Measurements from ENCODE around the gene TEX22. TPM values are rescaled to one million over a fixed set of nuclear protein-coding genes. Genes with fewer than 3 reads are reported as not detected.

Gene TEX22
- total and polyA plus RNA-seq, 8 donors = 0.96 to 3.0 (median 1.5) TPM

- no peak for DNase-seq
- peaks cover 0 to 11% of the 10 kb centered on the region in 2 donors for H3K4me1 ChIP-seq
- no peak overlapping the region for H3K27ac ChIP-seq
- TF ChIP-seq, protein P1, sequence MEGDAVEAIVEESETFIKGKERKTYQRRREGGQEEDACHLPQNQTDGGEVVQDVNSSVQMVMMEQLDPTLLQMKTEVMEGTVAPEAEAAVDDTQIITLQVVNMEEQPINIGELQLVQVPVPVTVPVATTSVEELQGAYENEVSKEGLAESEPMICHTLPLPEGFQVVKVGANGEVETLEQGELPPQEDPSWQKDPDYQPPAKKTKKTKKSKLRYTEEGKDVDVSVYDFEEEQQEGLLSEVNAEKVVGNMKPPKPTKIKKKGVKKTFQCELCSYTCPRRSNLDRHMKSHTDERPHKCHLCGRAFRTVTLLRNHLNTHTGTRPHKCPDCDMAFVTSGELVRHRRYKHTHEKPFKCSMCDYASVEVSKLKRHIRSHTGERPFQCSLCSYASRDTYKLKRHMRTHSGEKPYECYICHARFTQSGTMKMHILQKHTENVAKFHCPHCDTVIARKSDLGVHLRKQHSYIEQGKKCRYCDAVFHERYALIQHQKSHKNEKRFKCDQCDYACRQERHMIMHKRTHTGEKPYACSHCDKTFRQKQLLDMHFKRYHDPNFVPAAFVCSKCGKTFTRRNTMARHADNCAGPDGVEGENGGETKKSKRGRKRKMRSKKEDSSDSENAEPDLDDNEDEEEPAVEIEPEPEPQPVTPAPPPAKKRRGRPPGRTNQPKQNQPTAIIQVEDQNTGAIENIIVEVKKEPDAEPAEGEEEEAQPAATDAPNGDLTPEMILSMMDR (IDR thresholded peaks at IDR 0.05) = no peak
- no peaks in the 10 kb centered on the region for H3K9me3 ChIP-seq
- no peak for ATAC-seq
- peaks cover 4 to 5% of the 10 kb centered on the region in 2 donors for H3K36me3 ChIP-seq
- H3K27me3 ChIP-seq = no peaks in the 10 kb centered on the region
- H3K4me3 ChIP-seq = no peak overlapping the region
- intact Hi-C loops (cut with DNase I) = no loop called here
These were observed 34.3 kb downstream of the TEX22 start for GRCh38 chr14:105432657-105433056.

DNA sequence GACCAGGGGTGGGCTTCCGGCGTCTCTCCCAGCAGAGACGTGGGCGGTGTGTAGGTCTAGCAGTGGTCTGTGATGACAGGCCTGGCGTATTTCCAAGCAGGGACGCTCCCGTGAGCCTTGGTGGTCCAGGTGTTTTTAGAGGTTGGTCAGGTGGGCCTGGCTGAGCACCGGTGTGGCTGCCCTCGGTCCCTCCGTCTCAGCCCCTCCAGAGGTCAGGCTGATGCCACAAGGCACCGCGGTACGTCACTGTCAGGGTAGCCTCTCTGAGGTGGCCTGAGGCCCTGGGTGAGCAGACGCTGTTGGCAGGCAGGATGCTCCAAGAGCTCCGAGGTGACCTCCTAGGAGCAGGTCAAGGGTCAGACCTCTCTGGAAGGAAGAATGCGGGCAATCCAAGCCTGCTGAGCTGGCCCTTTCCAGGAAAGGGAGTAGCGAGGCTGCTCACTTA is 34.8 kb downstream of the TEX22 start:
- TF ChIP-seq, protein P1 (IDR thresholded peaks at IDR 0.05) = no peak
- intact Hi-C loops (cut with DNase I) = no loop called here
- H3K27ac ChIP-seq = no peak overlapping the region
- no peaks in the 10 kb centered on the region for H3K9me3 ChIP-seq
- no peak overlapping the region for H3K4me3 ChIP-seq
- ATAC-seq (no peak), DNase-seq (peak in 1 of 4 donors; percentile 66)
- H3K27me3 ChIP-seq = no peaks in the 10 kb centered on the region
- H3K36me3 ChIP-seq = peaks cover 2 to 5% of the 10 kb centered on the region in 2 donors
- H3K4me1 ChIP-seq = peaks cover 0 to 11% of the 10 kb centered on the region in 2 donors

GRCh38 chr14:105436402-105436801 is 38.1 kb downstream of the TEX22 start:
- no peak overlapping the region for H3K27ac ChIP-seq
- TF ChIP-seq, protein P1 (IDR thresholded peaks at IDR 0.05) = no peak
- peaks cover 0 to 27% of the 10 kb centered on the region in 2 donors for H3K36me3 ChIP-seq
- H3K27me3 ChIP-seq = no peaks in the 10 kb centered on the region
- H3K4me1 ChIP-seq = peaks cover 0 to under 1% of the 10 kb centered on the region in 2 donors
- H3K9me3 ChIP-seq = no peaks in the 10 kb centered on the region
- no peak for ATAC-seq
- intact Hi-C loops (cut with DNase I) = no loop called here
- DNase-seq = no peak
- H3K4me3 ChIP-seq = no peak overlapping the region

DNA sequence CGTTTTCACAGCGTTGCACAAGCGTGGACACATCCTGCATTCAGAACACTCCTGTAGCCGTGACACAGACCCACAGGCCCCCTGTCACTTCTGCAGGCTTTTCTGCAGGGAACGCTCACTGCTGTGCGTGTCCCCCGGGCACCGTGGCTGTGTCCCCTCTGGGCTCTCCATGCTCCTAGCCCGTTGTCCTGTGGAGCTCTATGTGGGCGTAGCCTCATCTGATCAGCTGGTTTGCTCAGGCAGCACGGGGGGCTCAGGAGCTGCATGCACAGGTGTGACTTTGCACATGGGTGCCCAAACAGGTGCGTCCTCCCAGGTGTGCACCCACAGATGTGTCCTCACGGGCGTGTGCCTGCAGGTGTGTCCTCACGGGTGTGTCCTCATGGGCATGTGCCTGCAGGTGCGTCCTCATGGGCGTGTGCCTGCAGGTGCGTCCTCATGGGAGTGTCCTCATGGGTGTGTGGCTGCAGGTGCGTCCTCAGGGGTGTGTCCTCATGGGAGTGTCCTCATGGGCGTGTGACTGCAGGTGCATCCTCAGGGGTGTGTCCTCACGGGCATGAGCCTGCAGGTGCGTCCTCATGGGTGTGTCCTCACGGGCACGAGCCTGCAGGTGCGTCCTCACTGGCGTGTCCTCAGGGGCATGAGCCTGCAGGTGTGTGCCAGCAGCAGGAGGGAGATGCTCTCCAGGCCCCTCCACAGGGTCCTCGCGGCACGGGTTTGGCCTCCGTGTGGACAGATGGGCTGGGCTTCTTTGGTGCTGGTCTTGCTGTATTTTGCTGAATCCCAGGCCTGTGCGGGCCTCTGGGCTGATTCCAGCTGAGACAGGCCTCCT is 38.8 kb downstream of the TEX22 start:
- TF ChIP-seq, protein P1 (IDR thresholded peaks at IDR 0.05) = no peak
- ATAC-seq (no peak), DNase-seq (no peak)
- intact Hi-C loops (cut with DNase I) = no loop called here
- H3K4me1 ChIP-seq = no peaks in the 10 kb centered on the region
- no peaks in the 10 kb centered on the region for H3K27me3 ChIP-seq
- H3K9me3 ChIP-seq = no peaks in the 10 kb centered on the region
- H3K27ac ChIP-seq = no peak overlapping the region
- peaks cover 0 to 30% of the 10 kb centered on the region in 2 donors for H3K36me3 ChIP-seq
- H3K4me3 ChIP-seq = no peak overlapping the region

- TF ChIP-seq, protein P1 (IDR thresholded peaks at IDR 0.05) = no peak
- intact Hi-C loops (cut with DNase I) = no loop called here
- Histone ChIP-seq H3K36me3 (peaks cover 0 to 38% of the 10 kb centered on the region in 2 donors), H3K4me1 (no peaks in the 10 kb centered on the region), H3K9me3 (no peaks in the 10 kb centered on the region), H3K27ac (no peak overlapping the region), H3K4me3 (no peak overlapping the region), H3K27me3 (no peaks in the 10 kb centered on the region)
- no peak for ATAC-seq
- DNase-seq = no peak
These were observed 39.6 kb downstream of the TEX22 start for GRCh38 chr14:105437723-105438500.

Measured in left lung (tissue), 10 donors.